SK-N-SH (cell line): Measurements from ENCODE around the gene WNT8B.

Experiments
- CHD2 ChIP-seq: fragments of 150-350 bp; IDR thresholded peaks from 2 replicates; pipeline ENCODE4 v1.6.1; 2018; ENCODE audit warnings: low read length; ENCODE audit not compliant: partially characterized antibody
- EP300 ChIP-seq, 2 experiments: IDR thresholded peaks; 2 replicates each; pipeline versions ENCODE4 v1.4.0 to v1.6.1; 2012; ENCODE audit warnings: borderline replicate concordance in 1 of 2, low read depth in 1 of 2, low read length in 1 of 2
- EZH2phosphoT487 ChIP-seq: fragments of 200-600 bp; sonication (generic); IDR thresholded peaks from 2 replicates; pipeline ENCODE4 v1.6.1; 2017; ENCODE audit warnings: low read depth, mixed run types, mild to moderate bottlenecking, antibody characterized with exemption, moderate library complexity, borderline replicate concordance
- FOSL2 ChIP-seq: IDR thresholded peaks from 2 replicates; pipeline ENCODE4 v1.4.0; 2012; ENCODE audit warnings: low read depth, mild to moderate bottlenecking, moderate library complexity, borderline replicate concordance
- FOXM1 ChIP-seq: IDR thresholded peaks from 2 replicates; pipeline ENCODE4 v1.4.0; 2012; ENCODE audit warnings: low read depth, mild to moderate bottlenecking
- JUND ChIP-seq: IDR thresholded peaks from 2 replicates; pipeline ENCODE4 v1.4.0; 2012
- NRF1 ChIP-seq: IDR thresholded peaks from 2 replicates; pipeline ENCODE4 v1.6.1; 2012; ENCODE audit warnings: low read depth, mild to moderate bottlenecking, low read length
- PBX3 ChIP-seq: IDR thresholded peaks from 2 replicates; pipeline ENCODE4; 2012
- POLR2AphosphoS5 ChIP-seq: IDR thresholded peaks from 2 replicates; pipeline ENCODE4 v1.6.1; 2012; ENCODE audit warnings: low read depth, low read length
- RAD21 ChIP-seq: IDR thresholded peaks from 2 replicates; pipeline ENCODE4 v1.6.1; 2012; ENCODE audit warnings: mild to moderate bottlenecking, low read length
- SMC3 ChIP-seq: IDR thresholded peaks from 2 replicates; pipeline ENCODE4 v1.6.1; 2012; ENCODE audit warnings: low read depth, low read length, improper control_type of control experiment
- TAF1 ChIP-seq: IDR thresholded peaks from 2 replicates; pipeline ENCODE4 v1.6.1; 2012; ENCODE audit warnings: low read depth, mild to moderate bottlenecking, low read length, moderate library complexity, borderline replicate concordance
- YY1 ChIP-seq: IDR thresholded peaks from 2 replicates; pipeline ENCODE4 v1.4.0; 2012; ENCODE audit warnings: low read depth, mild to moderate bottlenecking
- TF ChIP-seq, protein P1 (sequence below): fragments of 200-600 bp; sonication (generic); IDR thresholded peaks from 2 replicates; pipeline ENCODE4 v1.6.1; 2017; ENCODE audit warnings: antibody characterized with exemption, mild to moderate bottlenecking, moderate library complexity

DNA sequence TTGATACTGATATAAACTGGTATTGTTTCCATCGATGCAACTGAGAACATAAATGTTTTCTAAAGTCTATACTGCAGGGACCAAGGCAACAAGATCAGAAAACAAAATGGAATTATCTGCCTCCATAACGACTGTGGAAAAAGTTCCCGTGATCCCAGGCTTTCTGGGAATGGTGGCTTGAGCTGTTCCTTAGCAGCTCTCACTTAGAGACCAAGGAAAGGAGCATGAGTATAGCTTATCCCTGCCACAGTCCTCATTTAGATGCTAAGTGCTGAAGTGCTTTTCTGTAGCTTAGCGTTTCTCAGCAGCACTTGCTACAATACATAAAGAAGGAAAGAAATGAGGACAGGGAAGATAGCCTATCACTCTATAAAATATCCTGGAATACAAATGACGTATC, 5.5 kb downstream of the WNT8B start:
- TF ChIP-seq FOSL2, result no peak
- TF ChIP-seq, protein P1, sequence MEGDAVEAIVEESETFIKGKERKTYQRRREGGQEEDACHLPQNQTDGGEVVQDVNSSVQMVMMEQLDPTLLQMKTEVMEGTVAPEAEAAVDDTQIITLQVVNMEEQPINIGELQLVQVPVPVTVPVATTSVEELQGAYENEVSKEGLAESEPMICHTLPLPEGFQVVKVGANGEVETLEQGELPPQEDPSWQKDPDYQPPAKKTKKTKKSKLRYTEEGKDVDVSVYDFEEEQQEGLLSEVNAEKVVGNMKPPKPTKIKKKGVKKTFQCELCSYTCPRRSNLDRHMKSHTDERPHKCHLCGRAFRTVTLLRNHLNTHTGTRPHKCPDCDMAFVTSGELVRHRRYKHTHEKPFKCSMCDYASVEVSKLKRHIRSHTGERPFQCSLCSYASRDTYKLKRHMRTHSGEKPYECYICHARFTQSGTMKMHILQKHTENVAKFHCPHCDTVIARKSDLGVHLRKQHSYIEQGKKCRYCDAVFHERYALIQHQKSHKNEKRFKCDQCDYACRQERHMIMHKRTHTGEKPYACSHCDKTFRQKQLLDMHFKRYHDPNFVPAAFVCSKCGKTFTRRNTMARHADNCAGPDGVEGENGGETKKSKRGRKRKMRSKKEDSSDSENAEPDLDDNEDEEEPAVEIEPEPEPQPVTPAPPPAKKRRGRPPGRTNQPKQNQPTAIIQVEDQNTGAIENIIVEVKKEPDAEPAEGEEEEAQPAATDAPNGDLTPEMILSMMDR, result no peak
- no peak for TF ChIP-seq POLR2AphosphoS5
- TF ChIP-seq YY1, result no peak
- TF ChIP-seq FOXM1, result no peak
- TF ChIP-seq RAD21, result no peak
- no peak for TF ChIP-seq CHD2
- TF ChIP-seq EP300 (IDR thresholded peaks at IDR 0.05; ENCODE audit: borderline replicate concordance in 1 of 2, low read depth in 1 of 2, low read length in 1 of 2), result no peak
- TF ChIP-seq PBX3, result no peak
- no peak for TF ChIP-seq NRF1
- no peak for TF ChIP-seq JUND
- no peak for TF ChIP-seq TAF1
- no peak for TF ChIP-seq SMC3
- TF ChIP-seq EZH2phosphoT487, result no peak
